Hindlimb muscle (tissue), 1 donor: ENCODE data around the gene GAS5. TPM values are rescaled to one million over a fixed set of nuclear protein-coding genes. Genes with fewer than 3 reads are reported as not detected.
"Not testable (repeated sequence)": the region's sequence is repeated elsewhere in the genome, so short reads cannot be mapped to it uniquely, and the experiment has no call there.

Experiments used
- DNase-seq: peaks from one replicate; pipeline ENCODE4 v3.0.0-alpha.2; 2013
- polyA plus RNA-seq: library from polyadenylated mRNA; unstranded; fragments of 120-200 nt; gene quantifications from one replicate; pipeline ENCODE4 v1.2.1, GENCODE V29; 2013; ENCODE audit not compliant: insufficient read length

The GAS5 gene
- polyA plus RNA-seq, result 565 TPM

DNA sequence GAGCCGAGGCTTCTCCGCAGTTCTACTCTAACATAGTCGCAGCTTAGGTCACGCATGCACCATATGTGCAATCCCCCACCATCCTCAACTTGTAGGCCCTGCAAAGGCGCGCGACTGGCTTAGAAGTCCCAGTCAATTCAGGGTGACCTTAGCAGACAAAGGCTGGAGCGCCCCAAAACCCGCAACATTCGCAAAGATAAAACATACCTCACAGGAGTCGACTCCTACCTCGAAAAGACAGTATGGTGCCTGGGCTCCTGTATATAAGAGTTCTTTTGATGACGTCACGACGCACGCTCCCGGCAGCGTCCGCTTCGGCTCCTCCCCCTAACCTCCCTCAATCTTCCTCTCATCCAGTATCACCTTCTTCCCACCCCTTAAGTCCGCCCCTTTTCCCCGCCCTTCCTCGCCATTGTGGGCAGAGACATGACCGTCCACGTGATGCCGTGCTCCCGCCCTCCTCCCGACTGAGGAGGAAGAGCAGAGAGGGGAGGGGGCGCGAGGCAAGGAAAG lies at the start of gene GAS5:
GAS5 (minus strand) TSS at position 237 of the 513 bp plus-strand sequence.
- peak; percentile 100 for DNase-seq

GRCh38 chr1:173917149-173917548 lies 49.4 kb upstream of the GAS5 start, which contains the start of gene SERPINC1:
TSS of gene SERPINC1 (minus strand) at chr1:173917327. CDS start at chr1:173917259, 68 bp downstream.
- no peak for DNase-seq

- DNase-seq, result no peak
These were observed 48.9 kb upstream of the GAS5 start for GRCh38 chr1:173916667-173917066.

GRCh38 chr1:173915596-173915995 lies 47.8 kb upstream of the GAS5 start:
- no peak for DNase-seq

DNA sequence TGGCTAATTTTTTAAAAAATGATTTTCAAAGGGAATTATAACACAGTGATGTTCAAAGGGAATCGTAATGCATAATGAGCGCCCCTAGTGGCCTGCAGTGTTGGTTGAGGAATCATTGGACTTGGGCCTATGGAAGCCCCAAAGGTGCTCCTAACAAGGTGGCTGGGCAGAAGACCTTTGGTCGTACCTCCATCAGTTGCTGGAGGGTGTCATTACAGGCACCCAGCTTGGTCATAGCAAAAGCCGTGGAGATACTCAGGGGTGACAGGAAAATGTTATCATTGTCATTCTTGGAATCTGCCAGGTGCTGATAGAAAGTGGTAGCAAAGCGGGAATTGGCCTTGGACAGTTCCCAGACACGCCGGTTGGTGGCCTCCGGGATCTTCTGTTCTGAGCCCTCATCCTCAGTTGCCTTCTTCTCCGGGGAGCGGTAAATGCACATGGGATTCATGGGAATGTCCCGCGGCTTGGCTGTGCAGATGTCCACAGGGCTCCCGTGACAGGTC lies 46.6 kb upstream of the GAS5 start:
- DNase-seq, result no peak

- DNase-seq, result no peak
These were observed 45.3 kb upstream of the GAS5 start for GRCh38 chr1:173913111-173913510.

- no peak for DNase-seq
These were observed 36.2 kb upstream of the GAS5 start for GRCh38 chr1:173903827-173904531.

- DNase-seq, result no peak
These were observed 33.2 kb upstream of the GAS5 start for GRCh38 chr1:173900992-173901391.

DNA sequence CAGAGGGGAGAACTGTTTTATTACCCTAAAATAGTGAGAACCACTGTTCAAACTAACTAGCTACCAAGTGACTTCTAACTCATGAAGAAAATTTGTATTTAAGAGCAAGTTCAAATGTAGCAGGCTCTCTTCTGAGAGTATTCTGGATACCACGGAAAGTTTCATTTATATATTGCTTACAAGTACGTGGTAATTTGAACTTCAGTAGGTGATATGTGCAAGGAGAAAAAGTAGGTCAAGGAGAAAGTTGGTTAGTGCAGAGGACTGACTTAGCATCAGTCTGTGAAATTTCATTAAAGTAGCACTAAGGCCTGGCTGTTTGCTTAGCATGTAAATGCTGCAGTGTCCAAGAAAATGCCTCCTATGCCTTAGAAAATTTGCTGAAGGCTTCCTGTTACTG lies 32.6 kb upstream of the GAS5 start:
- no peak for DNase-seq

DNA sequence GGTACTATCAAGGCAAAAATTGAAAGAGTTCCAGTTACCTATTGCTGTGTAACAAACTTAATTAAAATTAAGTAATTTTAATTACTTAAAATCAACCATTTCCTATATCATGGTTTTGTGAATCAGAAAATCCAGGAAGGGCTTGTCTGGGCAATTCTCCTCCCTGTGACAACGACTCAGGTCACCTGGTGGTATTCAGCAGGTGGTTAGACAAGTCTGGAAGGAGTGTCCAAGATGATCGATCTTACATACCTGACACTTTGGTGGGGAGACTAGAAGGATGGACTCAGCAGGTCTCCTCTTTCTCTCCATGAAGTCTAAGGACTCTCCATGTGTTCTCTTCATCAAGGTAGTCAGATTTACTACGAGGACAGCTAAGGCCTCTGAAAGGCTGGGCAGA lies 26.4 kb upstream of the GAS5 start:
- no peak for DNase-seq

GRCh38 chr1:173893611-173894010 lies 25.8 kb upstream of the GAS5 start:
- DNase-seq, result no peak

DNA sequence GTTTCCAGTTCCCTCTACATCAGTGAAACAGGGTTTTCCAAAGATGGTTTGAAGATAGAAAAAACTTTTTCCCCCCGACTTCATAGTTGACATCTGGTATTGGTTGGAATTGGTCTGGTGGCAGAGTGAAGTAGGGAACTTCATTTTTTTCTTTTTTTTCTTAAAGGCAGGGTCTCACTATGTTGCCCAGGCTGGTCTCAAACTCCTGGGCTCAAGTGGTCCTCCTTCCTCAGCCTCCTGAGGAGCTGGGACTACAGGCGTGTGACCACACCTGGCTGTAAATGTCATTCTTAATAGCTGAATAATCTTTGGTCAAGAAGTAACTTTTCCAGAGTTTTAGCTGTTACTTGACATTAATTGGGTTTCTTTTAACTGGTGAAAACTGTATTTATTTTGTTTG lies 22.1 kb upstream of the GAS5 start:
- no peak for DNase-seq

DNA sequence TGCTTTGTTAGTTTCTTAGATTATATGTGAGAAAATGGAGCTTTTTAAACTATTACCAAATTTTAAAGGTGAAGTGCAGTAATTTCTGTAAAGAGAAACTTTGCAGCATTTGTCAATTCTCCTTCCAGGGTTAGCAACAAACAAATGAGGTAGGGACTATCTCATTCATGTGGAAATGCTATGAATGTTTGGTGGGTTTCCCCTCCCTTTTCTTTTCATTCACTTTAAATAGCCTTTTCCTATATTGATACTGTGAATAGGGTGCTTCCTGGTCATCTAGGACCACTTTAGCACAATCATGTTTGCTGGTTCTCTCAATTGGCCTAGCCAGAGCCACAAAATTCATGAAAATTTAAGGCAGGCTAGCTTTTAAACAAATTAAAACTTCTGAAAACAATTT lies 21.0 kb upstream of the GAS5 start:
- DNase-seq, result no peak

DNA sequence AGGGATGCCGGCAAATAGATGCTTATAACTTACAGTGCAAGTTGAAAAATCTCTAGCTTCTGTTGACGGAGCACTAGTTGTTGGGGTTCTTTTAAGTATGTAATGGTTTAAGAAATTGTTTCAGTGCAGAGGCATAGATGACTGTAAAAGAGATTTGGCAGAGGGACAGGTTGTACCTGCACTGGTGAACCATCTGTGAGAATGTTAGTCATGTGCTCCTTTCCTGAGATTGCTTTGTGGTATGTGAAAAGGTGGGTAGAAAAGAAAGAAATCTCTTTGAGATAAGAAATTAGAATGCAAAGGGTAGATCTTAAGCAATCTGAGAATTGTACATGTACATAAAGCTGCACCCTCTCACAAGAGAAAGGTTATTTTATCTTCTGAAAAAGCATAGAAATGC lies 19.8 kb upstream of the GAS5 start:
- DNase-seq, result no peak

DNA sequence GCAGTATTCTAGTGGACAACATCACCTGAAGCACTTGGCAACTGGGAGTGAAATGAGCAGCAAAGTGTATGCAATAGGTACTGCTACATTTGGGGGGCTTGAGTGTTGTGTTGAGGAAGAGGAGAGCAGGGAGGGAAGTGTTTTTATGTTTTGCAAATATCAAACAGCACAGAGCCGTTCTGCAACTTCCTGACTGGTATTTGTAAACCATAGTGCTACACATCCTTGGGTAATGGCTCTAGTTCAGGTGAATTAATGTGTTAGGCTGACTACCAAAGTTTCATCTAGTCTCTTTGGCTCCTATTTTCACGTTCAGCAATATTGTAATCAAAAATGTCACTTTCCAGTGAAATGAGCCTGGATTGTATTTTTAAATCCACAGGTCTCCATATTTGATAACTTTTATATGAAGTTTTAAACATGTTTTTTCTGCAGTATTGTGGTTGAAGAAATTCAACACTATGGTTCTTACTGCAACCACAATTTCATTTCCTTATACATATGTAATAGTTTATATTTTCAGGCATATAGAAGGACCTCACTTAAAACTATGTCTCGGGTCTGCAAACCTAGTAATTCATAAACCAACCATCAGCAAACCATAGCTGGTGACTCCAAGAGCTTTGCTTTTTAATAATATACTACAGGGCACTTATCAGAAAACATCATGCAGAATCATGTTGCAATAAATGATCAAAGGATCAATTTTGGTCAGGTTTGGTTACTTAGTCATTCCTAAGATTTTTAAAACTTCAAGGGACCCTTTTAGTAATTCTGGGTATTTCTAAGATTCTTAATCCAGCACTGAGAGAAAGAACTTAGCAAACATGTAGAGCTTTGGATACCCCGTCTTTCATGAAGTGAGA lies 19.2 kb upstream of the GAS5 start:
- DNase-seq, result no peak

GRCh38 chr1:173884701-173885100 lies 16.9 kb upstream of the GAS5 start:
- no peak for DNase-seq

DNA sequence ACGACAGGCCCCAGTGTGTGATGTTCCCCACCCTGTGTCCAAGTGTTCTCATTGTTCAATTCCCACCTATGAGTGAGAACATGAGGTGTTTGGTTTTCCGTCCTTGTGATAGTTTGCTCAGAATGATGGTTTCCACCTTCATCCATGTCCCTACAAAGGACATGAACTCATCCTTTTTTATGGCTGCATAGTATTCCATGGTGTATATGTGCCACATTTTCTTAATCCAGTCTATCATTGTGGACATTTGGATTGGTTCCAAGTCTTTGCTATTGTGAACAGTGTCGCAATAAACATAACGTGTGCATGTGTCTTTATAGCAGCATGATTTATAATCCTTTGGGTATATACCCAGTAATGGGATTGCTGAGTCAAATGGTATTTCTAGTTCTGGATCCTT lies 13.3 kb upstream of the GAS5 start:
- not testable (repeated sequence) for DNase-seq

GRCh38 chr1:173878251-173878650 lies 10.5 kb upstream of the GAS5 start:
- no peak for DNase-seq

GRCh38 chr1:173876732-173877131 lies 8.9 kb upstream of the GAS5 start:
- DNase-seq, result no peak

DNA sequence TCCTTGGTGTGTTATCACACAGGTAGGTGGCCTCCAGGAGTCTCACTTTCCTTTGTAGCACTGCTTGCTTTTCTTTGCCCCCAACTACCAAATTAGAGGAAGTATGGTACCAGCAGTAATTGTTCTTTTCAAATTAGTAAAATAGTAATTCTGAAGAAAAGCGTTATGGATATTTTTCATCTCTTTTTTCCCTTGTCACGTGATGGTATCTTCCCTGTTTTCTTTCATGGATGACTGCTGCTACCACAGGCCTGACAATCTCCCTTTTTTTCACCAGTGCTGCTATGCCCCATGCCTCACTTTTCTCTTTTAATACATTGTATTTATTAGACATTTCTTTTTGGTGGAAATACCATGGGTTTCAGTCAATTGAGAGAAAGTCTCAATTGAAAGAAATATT lies 3.7 kb upstream of the GAS5 start:
- DNase-seq, result no peak

- no peak for DNase-seq
These were observed 3.3 kb upstream of the GAS5 start for GRCh38 chr1:173871091-173871490.

DNA sequence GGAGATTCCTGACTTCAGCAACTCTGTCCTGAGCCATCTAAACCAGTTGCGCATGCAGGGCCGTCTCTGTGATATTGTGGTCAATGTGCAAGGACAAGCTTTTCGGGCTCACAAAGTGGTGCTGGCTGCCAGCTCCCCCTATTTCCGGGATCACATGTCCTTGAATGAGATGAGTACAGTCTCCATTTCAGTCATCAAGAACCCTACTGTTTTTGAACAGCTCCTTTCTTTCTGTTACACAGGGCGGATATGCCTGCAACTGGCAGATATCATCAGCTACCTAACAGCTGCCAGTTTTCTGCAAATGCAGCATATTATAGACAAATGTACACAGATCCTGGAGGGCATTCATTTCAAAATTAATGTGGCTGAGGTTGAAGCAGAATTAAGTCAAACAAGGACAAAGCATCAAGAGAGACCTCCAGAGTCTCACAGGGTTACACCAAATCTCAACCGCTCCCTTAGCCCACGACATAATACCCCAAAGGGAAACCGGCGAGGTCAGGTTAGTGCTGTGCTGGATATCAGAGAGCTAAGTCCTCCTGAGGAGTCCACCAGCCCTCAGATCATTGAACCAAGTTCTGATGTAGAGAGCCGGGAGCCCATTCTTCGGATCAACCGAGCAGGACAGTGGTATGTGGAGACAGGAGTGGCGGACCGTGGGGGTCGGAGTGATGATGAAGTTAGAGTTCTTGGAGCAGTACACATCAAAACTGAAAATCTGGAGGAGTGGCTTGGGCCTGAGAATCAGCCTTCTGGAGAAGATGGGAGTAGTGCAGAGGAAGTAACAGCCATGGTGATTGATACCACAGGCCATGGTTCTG lies 2.7 kb upstream of the GAS5 start:
- DNase-seq, result no peak

DNA sequence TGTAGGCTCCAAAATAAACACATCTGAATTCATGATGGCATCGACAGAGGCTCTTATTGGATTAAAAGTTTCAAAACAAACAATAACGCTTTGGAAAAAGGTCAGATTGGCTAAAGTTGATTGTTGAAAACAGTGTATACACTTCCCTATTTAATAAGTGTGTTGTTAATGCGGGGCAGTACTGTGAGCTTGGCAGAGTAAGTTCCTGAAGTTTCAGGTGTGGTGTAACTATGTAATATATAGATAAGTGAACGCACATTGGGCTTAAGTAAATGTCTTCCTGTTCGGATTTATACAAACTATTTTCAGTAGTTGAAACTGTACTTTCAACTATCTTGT lies 1.2 kb upstream of the GAS5 start:
- DNase-seq, result no peak
